GM12891 (cell line): ENCODE results near the gene QRICH1.

Source experiments
- PAX5 ChIP-seq: IDR thresholded peaks from 2 replicates; pipeline ENCODE4 v1.6.1; 2011; ENCODE audit warnings: low read length, moderate library complexity, mild to moderate bottlenecking; ENCODE audit not compliant: insufficient read depth, severe bottlenecking
- POLR2A ChIP-seq: IDR thresholded peaks from 2 replicates; pipeline ENCODE4 v1.6.1; 2011; ENCODE audit warnings: low read depth, low read length, control low read depth
- POLR2AphosphoS5 ChIP-seq: IDR thresholded peaks from 2 replicates; pipeline ENCODE4 v1.6.1; 2011; ENCODE audit warnings: low read depth, low read length, control low read depth
- POU2F2 ChIP-seq: IDR thresholded peaks from 2 replicates; pipeline ENCODE4 v1.6.1; 2011; ENCODE audit warnings: low read depth, mild to moderate bottlenecking, control low read depth, low read length, moderate library complexity
- SPI1 ChIP-seq: IDR thresholded peaks from 2 replicates; pipeline ENCODE4 v1.6.1; 2011; ENCODE audit warnings: low read depth, low read length, control low read depth
- TAF1 ChIP-seq: IDR thresholded peaks from 2 replicates; pipeline ENCODE4 v1.6.1; 2011; ENCODE audit warnings: low read depth, low read length, control low read depth

DNA sequence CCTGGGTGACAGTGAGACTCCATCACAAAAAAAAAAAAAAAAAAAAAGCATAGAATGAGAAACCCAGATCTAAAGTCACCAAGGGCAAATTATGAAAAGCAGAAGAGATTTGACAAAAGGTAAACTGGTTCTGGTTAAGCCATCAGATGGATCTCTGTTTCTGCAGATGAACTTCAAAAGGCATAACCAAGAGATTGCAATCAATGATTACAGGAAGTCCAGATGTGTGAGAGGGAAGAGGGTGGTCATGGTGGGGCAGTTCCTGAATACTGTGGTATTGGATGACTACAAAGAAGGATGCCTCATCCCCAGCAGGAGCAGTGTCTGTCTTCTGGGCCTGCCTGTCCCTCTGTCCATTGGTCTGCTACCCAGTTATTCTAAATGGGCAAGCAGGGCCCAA lies 100.0 kb downstream of the QRICH1 start:
- TF ChIP-seq POLR2A = no peak
- no peak for TF ChIP-seq SPI1
- no peak for TF ChIP-seq POLR2AphosphoS5
- no peak for TF ChIP-seq PAX5
- no peak for TF ChIP-seq TAF1
- no peak for TF ChIP-seq POU2F2
